ENCODE measurements around the gene PATJ.

Gene PATJ

DNA sequence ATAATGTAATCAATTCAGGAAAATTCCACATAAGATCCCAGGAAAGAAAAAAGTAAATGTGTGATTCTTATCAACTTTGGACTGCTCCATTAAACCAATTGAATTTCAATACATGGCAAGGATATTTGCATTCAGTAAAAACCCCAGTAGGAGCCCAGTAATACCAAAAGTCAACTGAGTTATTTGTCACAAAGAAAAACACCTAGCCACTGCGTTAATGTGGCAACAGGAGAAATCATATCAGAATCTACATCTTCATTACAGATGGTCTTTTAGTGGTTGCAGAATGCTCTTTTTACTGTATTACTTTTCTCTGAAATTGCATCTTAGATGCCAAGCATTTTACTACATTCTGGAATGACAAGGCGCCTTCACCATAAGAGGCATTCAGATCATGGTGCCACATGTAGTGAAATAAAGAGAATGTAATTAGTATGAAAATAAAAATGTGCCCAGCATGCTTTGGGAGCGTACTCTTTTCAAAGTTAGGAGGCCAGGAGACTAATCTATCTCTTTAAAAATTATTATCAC, 180.7 kb downstream of the PATJ start:
- no peak overlapping the region for H3K27ac ChIP-seq (replicated peaks)
- no peak for DNase-seq (ENCODE audit: low read depth in 1 of 2, low spot score in 1 of 2)
- no peak overlapping the region for H3K4me3 ChIP-seq (replicated peaks; ENCODE audit: insufficient read depth, low read length)
- TF ChIP-seq, protein P1, sequence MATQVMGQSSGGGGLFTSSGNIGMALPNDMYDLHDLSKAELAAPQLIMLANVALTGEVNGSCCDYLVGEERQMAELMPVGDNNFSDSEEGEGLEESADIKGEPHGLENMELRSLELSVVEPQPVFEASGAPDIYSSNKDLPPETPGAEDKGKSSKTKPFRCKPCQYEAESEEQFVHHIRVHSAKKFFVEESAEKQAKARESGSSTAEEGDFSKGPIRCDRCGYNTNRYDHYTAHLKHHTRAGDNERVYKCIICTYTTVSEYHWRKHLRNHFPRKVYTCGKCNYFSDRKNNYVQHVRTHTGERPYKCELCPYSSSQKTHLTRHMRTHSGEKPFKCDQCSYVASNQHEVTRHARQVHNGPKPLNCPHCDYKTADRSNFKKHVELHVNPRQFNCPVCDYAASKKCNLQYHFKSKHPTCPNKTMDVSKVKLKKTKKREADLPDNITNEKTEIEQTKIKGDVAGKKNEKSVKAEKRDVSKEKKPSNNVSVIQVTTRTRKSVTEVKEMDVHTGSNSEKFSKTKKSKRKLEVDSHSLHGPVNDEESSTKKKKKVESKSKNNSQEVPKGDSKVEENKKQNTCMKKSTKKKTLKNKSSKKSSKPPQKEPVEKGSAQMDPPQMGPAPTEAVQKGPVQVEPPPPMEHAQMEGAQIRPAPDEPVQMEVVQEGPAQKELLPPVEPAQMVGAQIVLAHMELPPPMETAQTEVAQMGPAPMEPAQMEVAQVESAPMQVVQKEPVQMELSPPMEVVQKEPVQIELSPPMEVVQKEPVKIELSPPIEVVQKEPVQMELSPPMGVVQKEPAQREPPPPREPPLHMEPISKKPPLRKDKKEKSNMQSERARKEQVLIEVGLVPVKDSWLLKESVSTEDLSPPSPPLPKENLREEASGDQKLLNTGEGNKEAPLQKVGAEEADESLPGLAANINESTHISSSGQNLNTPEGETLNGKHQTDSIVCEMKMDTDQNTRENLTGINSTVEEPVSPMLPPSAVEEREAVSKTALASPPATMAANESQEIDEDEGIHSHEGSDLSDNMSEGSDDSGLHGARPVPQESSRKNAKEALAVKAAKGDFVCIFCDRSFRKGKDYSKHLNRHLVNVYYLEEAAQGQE (IDR thresholded peaks at IDR 0.05; ENCODE audit: insufficient replicate concordance, low read depth) = no peak
- TF ChIP-seq POLR2AphosphoS5 (IDR thresholded peaks at IDR 0.05; ENCODE audit: low read depth) (no peak), GABPA (IDR thresholded peaks at IDR 0.05; ENCODE audit: low read depth) (no peak), SPI1 (IDR thresholded peaks at IDR 0.05; ENCODE audit: borderline replicate concordance, low read depth) (no peak)
- TF ChIP-seq, protein P2, sequence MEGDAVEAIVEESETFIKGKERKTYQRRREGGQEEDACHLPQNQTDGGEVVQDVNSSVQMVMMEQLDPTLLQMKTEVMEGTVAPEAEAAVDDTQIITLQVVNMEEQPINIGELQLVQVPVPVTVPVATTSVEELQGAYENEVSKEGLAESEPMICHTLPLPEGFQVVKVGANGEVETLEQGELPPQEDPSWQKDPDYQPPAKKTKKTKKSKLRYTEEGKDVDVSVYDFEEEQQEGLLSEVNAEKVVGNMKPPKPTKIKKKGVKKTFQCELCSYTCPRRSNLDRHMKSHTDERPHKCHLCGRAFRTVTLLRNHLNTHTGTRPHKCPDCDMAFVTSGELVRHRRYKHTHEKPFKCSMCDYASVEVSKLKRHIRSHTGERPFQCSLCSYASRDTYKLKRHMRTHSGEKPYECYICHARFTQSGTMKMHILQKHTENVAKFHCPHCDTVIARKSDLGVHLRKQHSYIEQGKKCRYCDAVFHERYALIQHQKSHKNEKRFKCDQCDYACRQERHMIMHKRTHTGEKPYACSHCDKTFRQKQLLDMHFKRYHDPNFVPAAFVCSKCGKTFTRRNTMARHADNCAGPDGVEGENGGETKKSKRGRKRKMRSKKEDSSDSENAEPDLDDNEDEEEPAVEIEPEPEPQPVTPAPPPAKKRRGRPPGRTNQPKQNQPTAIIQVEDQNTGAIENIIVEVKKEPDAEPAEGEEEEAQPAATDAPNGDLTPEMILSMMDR (IDR thresholded peaks at IDR 0.05; ENCODE audit: insufficient read depth, low read length) = no peak
- peaks cover 7% of the 10 kb centered on the region for H3K27me3 ChIP-seq (ENCODE audit: insufficient read depth, poor library complexity, severe bottlenecking)

DNA sequence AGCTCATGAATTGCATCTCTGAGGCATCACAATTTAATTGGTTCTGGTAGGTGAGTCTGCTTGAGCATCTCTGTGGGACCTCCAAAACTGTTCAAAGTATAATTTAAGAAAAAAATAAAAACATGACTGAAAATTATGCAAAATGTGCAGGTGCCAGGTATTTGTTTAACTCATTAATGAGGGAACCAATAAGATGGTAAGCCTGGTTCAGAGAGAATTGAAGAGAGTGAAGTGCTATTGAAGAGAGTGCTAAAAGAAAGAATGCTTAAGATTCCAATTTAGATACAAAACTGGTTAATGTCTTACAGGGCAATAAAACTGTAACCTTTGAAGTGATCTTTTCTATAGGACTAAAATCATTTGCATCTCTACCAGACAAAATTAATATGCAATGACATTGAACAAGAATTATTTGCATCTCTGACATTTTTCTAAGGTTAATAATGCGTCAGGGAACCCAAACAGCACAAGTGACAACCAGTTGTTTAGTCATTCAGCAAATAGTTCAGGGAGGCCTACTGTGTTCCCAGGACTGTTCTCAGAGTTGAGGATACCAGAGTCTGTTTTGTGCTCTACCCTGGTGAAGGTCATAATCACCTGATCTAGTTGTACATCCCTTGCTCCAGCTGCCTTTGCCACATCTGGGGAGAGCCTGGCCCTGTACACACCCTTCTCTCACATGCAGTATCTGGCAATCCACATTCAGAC, 183.5 kb downstream of the PATJ start:
- TF ChIP-seq, protein P1 (IDR thresholded peaks at IDR 0.05; ENCODE audit: insufficient replicate concordance, low read depth) = no peak
- TF ChIP-seq, protein P2 (IDR thresholded peaks at IDR 0.05; ENCODE audit: insufficient read depth, low read length) = no peak
- TF ChIP-seq POLR2AphosphoS5 (IDR thresholded peaks at IDR 0.05; ENCODE audit: low read depth) (no peak), GABPA (IDR thresholded peaks at IDR 0.05; ENCODE audit: low read depth) (no peak), SPI1 (IDR thresholded peaks at IDR 0.05; ENCODE audit: borderline replicate concordance, low read depth) (no peak)
- H3K27ac ChIP-seq (replicated peaks) = no peak overlapping the region
- DNase-seq (ENCODE audit: low read depth in 1 of 2, low spot score in 1 of 2) = no peak
- H3K4me3 ChIP-seq (replicated peaks; ENCODE audit: insufficient read depth, low read length) = no peak overlapping the region
- peaks cover 7% of the 10 kb centered on the region for H3K27me3 ChIP-seq (ENCODE audit: insufficient read depth, poor library complexity, severe bottlenecking)

DNA sequence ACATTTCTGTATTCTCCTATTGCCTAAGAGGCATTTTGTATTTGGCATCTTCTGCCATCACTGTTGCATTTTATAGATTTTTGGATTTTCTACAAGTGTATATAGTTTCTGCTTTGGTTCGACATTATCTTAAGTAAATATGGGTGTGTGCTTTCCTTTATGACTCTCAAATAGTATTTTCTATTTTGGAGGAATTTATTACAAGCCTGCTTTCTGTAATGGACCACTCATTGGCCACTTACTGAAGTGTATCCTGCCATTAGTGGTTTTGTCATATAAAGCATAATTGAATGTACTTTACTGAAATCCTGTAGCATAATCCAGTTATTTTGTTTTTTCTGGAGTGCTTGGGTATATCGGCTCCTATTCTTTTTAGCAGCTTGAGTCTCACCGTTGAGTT, 184.3 kb downstream of the PATJ start:
- TF ChIP-seq POLR2AphosphoS5 (IDR thresholded peaks at IDR 0.05; ENCODE audit: low read depth) (no peak), GABPA (IDR thresholded peaks at IDR 0.05; ENCODE audit: low read depth) (no peak), SPI1 (IDR thresholded peaks at IDR 0.05; ENCODE audit: borderline replicate concordance, low read depth) (no peak)
- TF ChIP-seq, protein P2 (IDR thresholded peaks at IDR 0.05; ENCODE audit: insufficient read depth, low read length) = no peak
- TF ChIP-seq, protein P1 (IDR thresholded peaks at IDR 0.05; ENCODE audit: insufficient replicate concordance, low read depth) = no peak
- no peak for DNase-seq (ENCODE audit: low read depth in 1 of 2, low spot score in 1 of 2)
- Histone ChIP-seq H3K4me3 (replicated peaks; ENCODE audit: insufficient read depth, low read length) (no peak overlapping the region), H3K27me3 (ENCODE audit: insufficient read depth, poor library complexity, severe bottlenecking) (peaks cover 7% of the 10 kb centered on the region), H3K27ac (replicated peaks) (no peak overlapping the region)

Measured in HL-60 (cell line).